Measurements from ENCODE around the gene AMZ1.

DNA sequence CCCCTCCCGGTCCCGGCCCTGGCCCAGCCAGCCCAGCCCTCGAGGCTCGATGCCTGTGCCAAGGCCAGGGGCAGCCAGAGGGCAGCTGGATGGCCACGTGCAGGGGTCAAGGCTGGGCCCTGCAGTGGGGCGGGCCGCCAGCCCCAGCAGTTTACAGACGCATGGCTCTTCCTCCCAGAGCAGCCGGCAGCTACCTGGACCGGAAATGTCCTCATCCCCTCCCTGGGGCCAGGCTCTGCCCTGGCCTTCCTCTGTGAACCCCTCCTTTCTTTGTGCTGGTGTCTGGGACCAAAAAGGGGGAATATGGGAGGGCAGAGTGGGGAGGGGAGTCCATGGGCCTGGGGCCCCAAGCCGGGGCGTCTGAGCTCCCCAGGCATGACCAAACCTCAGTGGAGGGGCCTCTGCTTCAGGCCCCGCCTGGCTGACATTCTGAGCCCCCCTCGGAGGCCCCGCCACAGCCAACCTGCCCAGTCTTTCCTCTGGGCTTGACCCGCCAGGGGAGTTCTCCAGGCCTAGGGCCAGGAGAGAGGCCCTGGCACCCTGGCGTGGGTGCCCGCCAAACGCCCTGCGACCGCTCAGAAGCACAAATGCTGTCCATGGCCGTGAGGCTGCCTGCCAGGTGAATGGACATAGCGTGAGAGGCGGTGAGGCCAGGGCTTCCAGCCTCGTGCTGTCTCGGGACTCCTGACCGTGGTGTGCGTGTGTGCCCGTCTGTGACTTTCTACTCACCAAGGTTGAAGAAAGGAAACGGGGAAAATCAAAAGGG is 24.7 kb upstream of the AMZ1 start:
- TF ChIP-seq, protein P1, sequence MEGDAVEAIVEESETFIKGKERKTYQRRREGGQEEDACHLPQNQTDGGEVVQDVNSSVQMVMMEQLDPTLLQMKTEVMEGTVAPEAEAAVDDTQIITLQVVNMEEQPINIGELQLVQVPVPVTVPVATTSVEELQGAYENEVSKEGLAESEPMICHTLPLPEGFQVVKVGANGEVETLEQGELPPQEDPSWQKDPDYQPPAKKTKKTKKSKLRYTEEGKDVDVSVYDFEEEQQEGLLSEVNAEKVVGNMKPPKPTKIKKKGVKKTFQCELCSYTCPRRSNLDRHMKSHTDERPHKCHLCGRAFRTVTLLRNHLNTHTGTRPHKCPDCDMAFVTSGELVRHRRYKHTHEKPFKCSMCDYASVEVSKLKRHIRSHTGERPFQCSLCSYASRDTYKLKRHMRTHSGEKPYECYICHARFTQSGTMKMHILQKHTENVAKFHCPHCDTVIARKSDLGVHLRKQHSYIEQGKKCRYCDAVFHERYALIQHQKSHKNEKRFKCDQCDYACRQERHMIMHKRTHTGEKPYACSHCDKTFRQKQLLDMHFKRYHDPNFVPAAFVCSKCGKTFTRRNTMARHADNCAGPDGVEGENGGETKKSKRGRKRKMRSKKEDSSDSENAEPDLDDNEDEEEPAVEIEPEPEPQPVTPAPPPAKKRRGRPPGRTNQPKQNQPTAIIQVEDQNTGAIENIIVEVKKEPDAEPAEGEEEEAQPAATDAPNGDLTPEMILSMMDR (IDR thresholded peaks at IDR 0.05), result no peak
- no peak for TF ChIP-seq EP300 (IDR thresholded peaks at IDR 0.05)
- no peak for TF ChIP-seq POLR2A (IDR thresholded peaks at IDR 0.05)
- TF ChIP-seq POLR2AphosphoS5 (IDR thresholded peaks at IDR 0.05), result no peak
